A549 (cell line): ENCODE data around the gene GRIA1.

ENCODE experiments used
- CTCF ChIP-seq: fragments of >200 bp; sonication (Bioruptor Twin); formaldehyde crosslinking; IDR thresholded peaks from 3 replicates; pipeline ENCODE4 v1.5.1; 2016
- NFE2L2 ChIP-seq: fragments of 150-350 bp; conservative IDR thresholded peaks from 2 replicates; pipeline ENCODE4 v1.6.1; 2014; ENCODE audit warnings: low read length
- NR3C1 ChIP-seq: fragments of >200 bp; sonication (Bioruptor Twin); formaldehyde crosslinking; IDR thresholded peaks from 3 replicates; pipeline ENCODE4 v1.6.1; 2017
- POLR2A ChIP-seq: IDR thresholded peaks from 2 replicates; pipeline ENCODE4 v1.6.1; 2012; ENCODE audit warnings: mild to moderate bottlenecking, low read length
- POLR2AphosphoS2 ChIP-seq: conservative IDR thresholded peaks from 2 replicates; pipeline ENCODE4 v1.6.1; 2012; ENCODE audit warnings: low read length, improper control_type of control experiment, inconsistent platforms

- TF ChIP-seq POLR2AphosphoS2, result no peak
- no peak for TF ChIP-seq NFE2L2
- no peak for TF ChIP-seq NR3C1
- TF ChIP-seq CTCF, result no peak
- no peak for TF ChIP-seq POLR2A
Measured at GRCh38 chr5:153774686-153775085, 284.2 kb downstream of the GRIA1 start.
